GM23338 (cell line): Measurements from ENCODE around the gene GNG12. TPM values are rescaled to one million over a fixed set of nuclear protein-coding genes. Genes with fewer than 3 reads are reported as not detected.

ENCODE experiments used
- ATAC-seq: fragments of 200-7000 bp; cut with Tn5 transposase; 3 replicates; pipeline ENCODE4 v1.9.1; 2020
- DNase-seq: peaks from one replicate; pipeline ENCODE4 v3.0.0-alpha.2; 2015; ENCODE audit warnings: low spot score
- H2AFZ ChIP-seq: fragments of 200-600 bp; sonication (generic); 2 replicates; pipeline ENCODE4 v1.8.0; 2016; ENCODE audit warnings: antibody characterized with exemption, mild to moderate bottlenecking, moderate library complexity
- H3F3A ChIP-seq: fragments of 200-600 bp; sonication (generic); replicated peaks from 2 replicates; pipeline ENCODE4 v1.8.0; 2017; ENCODE audit warnings: antibody characterized with exemption, mixed run types, low read depth
- H3K27ac ChIP-seq: fragments of 200-600 bp; sonication (generic); 2 replicates; pipeline ENCODE4 v1.6.1; 2016; ENCODE audit warnings: low read depth
- H3K27me3 ChIP-seq: fragments of 200-600 bp; sonication (generic); 2 replicates; pipeline ENCODE4 v1.8.0; 2016; ENCODE audit warnings: mild to moderate bottlenecking, mixed run types, moderate library complexity; ENCODE audit not compliant: insufficient read depth
- H3K36me3 ChIP-seq: fragments of 200-600 bp; sonication (generic); 2 replicates; pipeline ENCODE4 v1.8.0; 2016; ENCODE audit warnings: mild to moderate bottlenecking; ENCODE audit not compliant: insufficient read depth
- H3K4me1 ChIP-seq: fragments of 200-600 bp; sonication (generic); 2 replicates; pipeline ENCODE4 v1.8.0; 2016; ENCODE audit warnings: mild to moderate bottlenecking, moderate library complexity; ENCODE audit not compliant: insufficient read depth
- H3K4me2 ChIP-seq: fragments of 200-600 bp; sonication (generic); 2 replicates; pipeline ENCODE4 v1.7.1; 2017; ENCODE audit warnings: mixed run types
- H3K4me3 ChIP-seq: fragments of 200-600 bp; sonication (generic); 2 replicates; pipeline ENCODE4 v1.6.1; 2016; ENCODE audit warnings: mixed run types
- H3K79me2 ChIP-seq: fragments of 200-600 bp; sonication (generic); replicated peaks from 2 replicates; pipeline ENCODE4 v1.8.0; 2017; ENCODE audit warnings: mild to moderate bottlenecking; ENCODE audit not compliant: insufficient read depth
- H3K9me2 ChIP-seq: fragments of 200-600 bp; sonication (generic); 2 replicates; pipeline ENCODE4 v1.8.0; 2017; ENCODE audit not compliant: insufficient read depth
- H4K20me1 ChIP-seq: fragments of 200-600 bp; sonication (generic); replicated peaks from 2 replicates; pipeline ENCODE4 v1.8.0; 2017; ENCODE audit warnings: mild to moderate bottlenecking; ENCODE audit not compliant: insufficient read depth
- H3K27ac Mint-ChIP-seq: 2 replicates; pipeline ENCODE4 v1.8.0; 2020; ENCODE audit warnings: inconsistent platforms, mild to moderate bottlenecking, moderate library complexity, mixed read lengths
- H3K27me3 Mint-ChIP-seq: 3 replicates; pipeline ENCODE4 v1.8.0; 2022; ENCODE audit warnings: low read depth, mild to moderate bottlenecking, moderate library complexity, mixed read lengths, inconsistent platforms; ENCODE audit not compliant: insufficient read depth, poor library complexity
- H3K36me3 Mint-ChIP-seq: 3 replicates; pipeline ENCODE4 v1.8.0; 2021; ENCODE audit warnings: low read depth, mild to moderate bottlenecking, inconsistent platforms, moderate library complexity, mixed read lengths
- H3K4me1 Mint-ChIP-seq: 3 replicates; pipeline ENCODE4 v1.8.0; 2020; ENCODE audit warnings: mild to moderate bottlenecking, inconsistent platforms, mixed read lengths
- H3K4me3 Mint-ChIP-seq: 3 replicates; pipeline ENCODE4 v1.8.0; 2021; ENCODE audit warnings: moderate library complexity, mild to moderate bottlenecking, inconsistent platforms, mixed read lengths
- H3K9me3 Mint-ChIP-seq: 3 replicates; pipeline ENCODE4 v1.8.0; 2020; ENCODE audit warnings: moderate library complexity, mild to moderate bottlenecking, inconsistent platforms, mixed read lengths
- CTCF ChIP-seq, 2 experiments: fragments of 200-600 bp in 1 of 2; sonication (generic) in 1 of 2; conservative IDR thresholded peaks; 2 replicates each; pipeline versions ENCODE4 v1.5.1 to v1.6.1; 2016 to 2017; ENCODE audit warnings: antibody characterized with exemption in 2 of 2, low read depth in 2 of 2, mild to moderate bottlenecking in 2 of 2, moderate library complexity in 1 of 2
- EZH2phosphoT487 ChIP-seq: fragments of 200-600 bp; sonication (generic); IDR thresholded peaks from one replicate; pipeline ENCODE4 v1.8.1; 2018; ENCODE audit warnings: antibody characterized with exemption; ENCODE audit not compliant: unreplicated experiment
- JUNB ChIP-seq: IDR thresholded peaks from one replicate; pipeline ENCODE4 v1.6.1; 2016; ENCODE audit warnings: antibody characterized with exemption; ENCODE audit not compliant: unreplicated experiment
- NANOG ChIP-seq: IDR thresholded peaks from 2 replicates; pipeline ENCODE4 v1.6.1; 2016; ENCODE audit warnings: antibody characterized with exemption, borderline replicate concordance
- REST ChIP-seq: IDR thresholded peaks from one replicate; pipeline ENCODE4 v1.6.1; 2018; ENCODE audit warnings: antibody characterized with exemption; ENCODE audit not compliant: unreplicated experiment
- ZNF331 ChIP-seq: fragments of 250-450 bp; sonication (Bioruptor Pico); IDR thresholded peaks from 2 replicates; pipeline ENCODE4 v1.5.0; 2020; ENCODE audit warnings: low read depth, mild to moderate bottlenecking, moderate library complexity
- polyA plus RNA-seq: library from polyadenylated mRNA; unstranded; fragments of >200 nt; fragmentation: Nextera tagmentation; extraction: Ambion mirVana; gene quantifications from 2 replicates; pipeline ENCODE4 v1.2.1, GENCODE V29; 2016
- total RNA-seq: library from RNA; depleted of rRNA; stranded (reverse); fragments of >200 nt; shearing (Covaris generic); gene quantifications from 2 replicates; pipeline ENCODE4 v1.2.3, GENCODE V29; 2014

GNG12 gene
- total and polyA plus RNA-seq, 2 experiments from 2014 or later = 13.4 to 33.0 TPM

GRCh38 chr1:67713057-67713846 lies 120.0 kb downstream of the GNG12 start:
- Histone ChIP-seq H3K4me1 (no peaks in the 10 kb centered on the region), H3K36me3 (no peaks in the 10 kb centered on the region), H3K27me3 (no peaks in the 10 kb centered on the region), H3F3A (no peaks in the 10 kb centered on the region), H3K9me2 (no peaks in the 10 kb centered on the region), H4K20me1 (peaks cover 2% of the 10 kb centered on the region), H3K4me2 (no peak overlapping the region), H2AFZ (no peak overlapping the region), H3K79me2 (no peaks in the 10 kb centered on the region), H3K4me3 (no peak overlapping the region), H3K27ac (no peak overlapping the region)
- no peak overlapping the region for H3K27ac Mint-ChIP-seq
- TF ChIP-seq ZNF331 (CRISPR knock-in tag) (no peak), REST (no peak), NANOG (no peak), JUNB (no peak), CTCF (conservative IDR thresholded peaks at IDR 0.05; ENCODE audit: low read depth in 2 of 2) (no peak), EZH2phosphoT487 (no peak)
- H3K9me3 Mint-ChIP-seq = no peaks in the 10 kb centered on the region
- no peaks in the 10 kb centered on the region for H3K36me3 Mint-ChIP-seq
- H3K4me1 Mint-ChIP-seq = peaks cover 8% of the 10 kb centered on the region; the same call in 2 of the 3 replicates
- peaks cover 2% of the 10 kb centered on the region for H3K27me3 Mint-ChIP-seq
- DNase-seq (no peak), ATAC-seq (no peak)
- no peak overlapping the region for H3K4me3 Mint-ChIP-seq

- Mint-ChIP-seq H3K27ac (no peak overlapping the region), H3K4me1 (peaks cover 8% of the 10 kb centered on the region; the same call in 2 of the 3 replicates), H3K9me3 (no peaks in the 10 kb centered on the region), H3K36me3 (0 out of 3 replicates have a peak, but pooled peaks cover under 1% of the 10 kb centered on the region), H3K27me3 (peaks cover 2% of the 10 kb centered on the region), H3K4me3 (no peak overlapping the region)
- H3K27ac ChIP-seq = no peak overlapping the region
- no peaks in the 10 kb centered on the region for H3F3A ChIP-seq
- DNase-seq = no peak
- peaks cover 2% of the 10 kb centered on the region; the same call in 1 of the 2 replicates for H4K20me1 ChIP-seq
- H3K4me1 ChIP-seq = no peaks in the 10 kb centered on the region
- ATAC-seq = no peak
- H3K4me3 ChIP-seq = no peak overlapping the region
- H3K4me2 ChIP-seq = no peak overlapping the region
- H3K36me3 ChIP-seq = no peaks in the 10 kb centered on the region
- H3K79me2 ChIP-seq = no peaks in the 10 kb centered on the region
- no peak overlapping the region for H2AFZ ChIP-seq
- H3K9me2 ChIP-seq = no peaks in the 10 kb centered on the region
- H3K27me3 ChIP-seq = no peaks in the 10 kb centered on the region
- TF ChIP-seq REST = no peak
These were observed 121.4 kb downstream of the GNG12 start for GRCh38 chr1:67711855-67712212.
